PC-3 (cell line): Measurements from ENCODE around the gene FOXD1. TPM values are rescaled to one million over a fixed set of nuclear protein-coding genes. Genes with fewer than 3 reads are reported as not detected.

Experiments
- ATAC-seq: fragments of 200-7000 bp; cut with Tn5 transposase; 2 replicates; pipeline ENCODE4 v1.9.1; 2020; ENCODE audit warnings: mild to moderate bottlenecking, moderate library complexity
- BruUV-seq: library from RNA; stranded (reverse); fragments of 400-500 nt; replicated peaks from 2 replicates; lab custom pipeline; 2021; lab: Mats Ljungman, UMichigan
- CTCF ChIA-PET: fragments of 300-600 bp; sonication (Branson Sonifier 250); formaldehyde crosslinking; loops from one replicate; lab custom pipeline; 2022; ENCODE audit warnings: antibody characterized with exemption; lab: Charles Lee
- POLR2A ChIA-PET: fragments of 300-600 bp; sonication (Branson Sonifier 250); formaldehyde crosslinking; loops from one replicate; lab custom pipeline; 2022; ENCODE audit warnings: antibody characterized with exemption; ENCODE audit not compliant: unreplicated experiment; lab: Charles Lee
- DNase-seq: peaks from one replicate; pipeline ENCODE4 v3.0.0-alpha.2; 2015
- H2AFZ ChIP-seq: fragments of 300-600 bp; sonication (generic); 2 replicates; pipeline ENCODE4 v1.6.0; 2016; ENCODE audit warnings: antibody characterized with exemption, low read length
- H3F3A ChIP-seq: fragments of 300-600 bp; sonication (generic); one replicate; pipeline ENCODE4 v1.6.0; 2017; ENCODE audit warnings: antibody characterized with exemption, low read length, control low read depth, mild to moderate bottlenecking; ENCODE audit not compliant: unreplicated experiment
- H3K27ac ChIP-seq: fragments of 300-600 bp; sonication (generic); 2 replicates; pipeline ENCODE4 v1.5.1; 2016; ENCODE audit warnings: mild to moderate bottlenecking, low read length
- H3K27me3 ChIP-seq: fragments of 300-600 bp; sonication (generic); 2 replicates; pipeline ENCODE4 v1.6.1; 2016; ENCODE audit warnings: low read length, mixed read lengths
- H3K36me3 ChIP-seq: fragments of 300-600 bp; sonication (generic); 2 replicates; pipeline ENCODE4 v1.6.1; 2016; ENCODE audit warnings: low read depth, mixed run types, low read length, mixed read lengths
- H3K4me1 ChIP-seq: fragments of 300-600 bp; sonication (generic); 2 replicates; pipeline ENCODE4 v1.5.1; 2016; ENCODE audit warnings: low read length; ENCODE audit not compliant: insufficient read depth
- H3K4me2 ChIP-seq: fragments of 300-600 bp; sonication (generic); 2 replicates; pipeline ENCODE4 v1.6.0; 2016; ENCODE audit warnings: low read length
- H3K4me3 ChIP-seq: fragments of 300-600 bp; sonication (generic); 2 replicates; pipeline ENCODE4 v1.5.1; 2016; ENCODE audit warnings: mild to moderate bottlenecking, low read length, mixed read lengths
- H3K79me2 ChIP-seq: fragments of 300-600 bp; sonication (generic); 2 replicates; pipeline ENCODE4 v1.6.1; 2017; ENCODE audit warnings: low read length, mixed read lengths
- H3K9ac ChIP-seq: fragments of 300-600 bp; sonication (generic); 2 replicates; pipeline ENCODE4 v1.6.0; 2016; ENCODE audit warnings: mild to moderate bottlenecking, low read length
- H3K9me2 ChIP-seq: fragments of 300-600 bp; sonication (generic); replicated peaks from 2 replicates; pipeline ENCODE4 v1.6.1; 2016; ENCODE audit warnings: mixed run types, low read length, mixed read lengths
- H3K9me3 ChIP-seq: fragments of 300-600 bp; sonication (generic); 2 replicates; pipeline ENCODE4 v1.6.1; 2016; ENCODE audit warnings: low read length, mixed read lengths
- H4K20me1 ChIP-seq: fragments of 300-600 bp; sonication (generic); 2 replicates; pipeline ENCODE4 v1.6.1; 2016; ENCODE audit warnings: low read length, mixed read lengths
- EZH2 ChIP-seq: fragments of 300-600 bp; sonication (generic); IDR thresholded peaks from one replicate; pipeline ENCODE4 v1.6.1; 2017; ENCODE audit warnings: antibody characterized with exemption, mild to moderate bottlenecking, low read length; ENCODE audit not compliant: unreplicated experiment
- EZH2phosphoT487 ChIP-seq: fragments of 300-600 bp; sonication (generic); IDR thresholded peaks from 2 replicates; pipeline ENCODE4 v1.6.1; 2018; ENCODE audit warnings: mild to moderate bottlenecking, antibody characterized with exemption, low read length, borderline replicate concordance
- intact Hi-C: fragments of 100-400 bp; cut with micrococcal nuclease; formaldehyde crosslinking; loops from 2 replicates; pipeline ENCODE4 v1.9.0; 2023
- total RNA-seq: library from RNA; depleted of rRNA; stranded (reverse); fragments of >200 nt; gene quantifications from 2 replicates; pipeline ENCODE4 v1.2.3, GENCODE V29; 2014
- TF ChIP-seq, protein P1 (sequence below): fragments of 300-600 bp; sonication (generic); conservative IDR thresholded peaks from 2 replicates; pipeline ENCODE4 v1.5.1; 2017; ENCODE audit warnings: antibody characterized with exemption, low read depth, mild to moderate bottlenecking, low read length

Gene FOXD1
- total RNA-seq, 1 experiment from 2014 or later: 10.3 TPM

DNA sequence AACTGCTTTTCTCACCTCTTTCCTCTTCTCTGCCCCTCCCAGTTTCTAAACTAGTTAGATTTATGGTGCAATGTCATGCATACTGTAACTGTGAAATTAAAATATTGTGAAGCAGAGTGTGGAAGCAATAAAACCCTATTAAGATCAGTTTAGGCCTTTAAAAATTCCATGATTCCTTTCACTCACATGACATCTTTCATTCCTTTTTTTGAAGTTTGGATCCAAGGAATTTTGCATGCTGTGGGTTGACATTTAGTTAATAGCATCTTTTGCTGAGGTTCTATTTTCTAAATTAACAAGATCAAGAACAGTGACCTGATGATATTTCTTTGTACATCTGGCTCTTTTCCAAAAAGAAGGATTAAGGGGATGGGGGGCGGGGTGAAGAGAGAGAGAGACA lies 13.7 kb downstream of the FOXD1 start:
- no peak for ATAC-seq
- Histone ChIP-seq H2AFZ (no peak overlapping the region), H3K9me2 (no peaks in the 10 kb centered on the region), H3K79me2 (no peaks in the 10 kb centered on the region), H4K20me1 (no peaks in the 10 kb centered on the region), H3K9me3 (no peaks in the 10 kb centered on the region), H3K4me1 (peaks cover 16% of the 10 kb centered on the region; the same call in 1 of the 2 replicates), H3K36me3 (no peaks in the 10 kb centered on the region), H3K4me3 (no peak overlapping the region), H3K9ac (no peak overlapping the region), H3F3A (no peaks in the 10 kb centered on the region), H3K27me3 (no peaks in the 10 kb centered on the region), H3K27ac (no peak overlapping the region), H3K4me2 (no peak overlapping the region)
- no peak for DNase-seq
- intact Hi-C loops: loop anchor here (5.0 to 10.0 kb wide), 3 partner anchors 100 to 218 kb away; no protein-coding TSS in a partner anchor
- no TSS peak for BruUV-seq
- CTCF ChIA-PET: no interaction called here
- TF ChIP-seq, protein P1, sequence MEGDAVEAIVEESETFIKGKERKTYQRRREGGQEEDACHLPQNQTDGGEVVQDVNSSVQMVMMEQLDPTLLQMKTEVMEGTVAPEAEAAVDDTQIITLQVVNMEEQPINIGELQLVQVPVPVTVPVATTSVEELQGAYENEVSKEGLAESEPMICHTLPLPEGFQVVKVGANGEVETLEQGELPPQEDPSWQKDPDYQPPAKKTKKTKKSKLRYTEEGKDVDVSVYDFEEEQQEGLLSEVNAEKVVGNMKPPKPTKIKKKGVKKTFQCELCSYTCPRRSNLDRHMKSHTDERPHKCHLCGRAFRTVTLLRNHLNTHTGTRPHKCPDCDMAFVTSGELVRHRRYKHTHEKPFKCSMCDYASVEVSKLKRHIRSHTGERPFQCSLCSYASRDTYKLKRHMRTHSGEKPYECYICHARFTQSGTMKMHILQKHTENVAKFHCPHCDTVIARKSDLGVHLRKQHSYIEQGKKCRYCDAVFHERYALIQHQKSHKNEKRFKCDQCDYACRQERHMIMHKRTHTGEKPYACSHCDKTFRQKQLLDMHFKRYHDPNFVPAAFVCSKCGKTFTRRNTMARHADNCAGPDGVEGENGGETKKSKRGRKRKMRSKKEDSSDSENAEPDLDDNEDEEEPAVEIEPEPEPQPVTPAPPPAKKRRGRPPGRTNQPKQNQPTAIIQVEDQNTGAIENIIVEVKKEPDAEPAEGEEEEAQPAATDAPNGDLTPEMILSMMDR: no peak
- TF ChIP-seq EZH2 (no peak), EZH2phosphoT487 (no peak)
- POLR2A ChIA-PET: no interaction called here

DNA sequence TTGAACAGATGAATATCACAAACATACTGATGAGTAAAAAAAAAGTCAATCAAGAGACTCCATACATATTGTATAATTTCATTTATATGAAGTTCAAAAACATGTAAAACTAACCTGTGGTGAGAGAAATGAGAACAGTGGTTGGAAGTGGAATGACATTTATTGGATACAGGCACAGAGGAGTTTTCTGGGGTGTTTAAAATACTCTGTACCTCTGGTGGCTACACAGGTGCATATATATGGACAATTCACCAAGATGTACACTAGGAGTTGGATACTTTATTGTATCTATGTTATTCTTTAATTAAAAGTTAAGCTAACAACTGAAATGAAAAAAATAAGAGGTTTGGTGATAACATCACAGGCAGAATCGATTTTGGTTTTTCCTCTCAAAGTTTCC lies 14.1 kb downstream of the FOXD1 start:
- BruUV-seq: no TSS peak
- H3K9me3 ChIP-seq: no peaks in the 10 kb centered on the region
- H3K4me2 ChIP-seq: no peak overlapping the region
- H3K9me2 ChIP-seq: no peaks in the 10 kb centered on the region
- no peaks in the 10 kb centered on the region for H3K27me3 ChIP-seq
- no peak overlapping the region for H3K27ac ChIP-seq
- DNase-seq: peak; percentile 23
- H3K4me1 ChIP-seq: peaks cover 16% of the 10 kb centered on the region; the same call in 1 of the 2 replicates
- no peaks in the 10 kb centered on the region for H4K20me1 ChIP-seq
- intact Hi-C loops: loop anchor here (10.0 kb wide), 1 partner anchor 100 kb away; no protein-coding TSS in a partner anchor
- no peak overlapping the region for H2AFZ ChIP-seq
- TF ChIP-seq EZH2 (no peak), EZH2phosphoT487 (no peak)
- TF ChIP-seq, protein P1: no peak
- ChIA-PET POLR2A (no interaction called here), CTCF (no interaction called here)
- no peaks in the 10 kb centered on the region for H3K36me3 ChIP-seq
- ATAC-seq: no peak
- H3K4me3 ChIP-seq: no peak overlapping the region
- no peak overlapping the region for H3K9ac ChIP-seq
- H3K79me2 ChIP-seq: no peaks in the 10 kb centered on the region
- H3F3A ChIP-seq: no peaks in the 10 kb centered on the region

DNA sequence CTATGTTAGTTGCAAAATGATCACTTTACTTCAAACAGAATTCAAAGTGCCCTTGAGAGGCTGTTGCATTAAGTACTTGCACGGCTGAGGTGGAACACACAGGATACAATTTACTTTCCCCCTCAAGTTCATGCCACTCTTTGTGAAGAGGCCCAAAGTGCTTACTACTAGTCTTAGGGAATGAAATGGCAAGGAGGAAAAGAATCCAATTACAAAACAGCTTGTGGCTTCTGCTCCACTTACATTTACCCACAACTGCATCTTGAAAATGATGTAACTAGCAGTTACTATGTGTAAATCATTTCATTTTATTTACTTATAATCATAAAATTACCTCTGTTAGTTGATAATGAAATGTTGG lies 14.6 kb downstream of the FOXD1 start:
- intact Hi-C loops: loop anchor here (10.0 kb wide), 1 partner anchor 99 kb away; no protein-coding TSS in a partner anchor
- Histone ChIP-seq H3K4me3 (no peak overlapping the region), H3F3A (no peaks in the 10 kb centered on the region), H3K4me1 (peaks cover 13% of the 10 kb centered on the region; the same call in 1 of the 2 replicates), H4K20me1 (no peaks in the 10 kb centered on the region), H3K79me2 (no peaks in the 10 kb centered on the region), H3K9me2 (no peaks in the 10 kb centered on the region), H3K27ac (no peak overlapping the region), H3K36me3 (no peaks in the 10 kb centered on the region), H2AFZ (no peak overlapping the region), H3K9me3 (no peaks in the 10 kb centered on the region), H3K4me2 (no peak overlapping the region), H3K27me3 (no peaks in the 10 kb centered on the region), H3K9ac (no peak overlapping the region)
- no TSS peak for BruUV-seq
- ChIA-PET POLR2A (no interaction called here), CTCF (no interaction called here)
- TF ChIP-seq, protein P1: no peak
- TF ChIP-seq EZH2phosphoT487: no peak
- no peak for DNase-seq
- ATAC-seq: no peak
